HG03571 (cell line): Measurements from ENCODE around the gene MRPS25.
A peak's percentile ranks its signal among the peaks of the same experiment; 100 is the strongest.

Source experiments
- ATAC-seq: cut with Tn5 transposase; IDR thresholded peaks from one replicate; pipeline ENCODE4 v1.9.1; 2021; ENCODE audit not compliant: unreplicated experiment

The MRPS25 gene

GRCh38 chr3:15083252-15083651 is 18.1 kb upstream of the MRPS25 start:
- no peak for ATAC-seq

DNA sequence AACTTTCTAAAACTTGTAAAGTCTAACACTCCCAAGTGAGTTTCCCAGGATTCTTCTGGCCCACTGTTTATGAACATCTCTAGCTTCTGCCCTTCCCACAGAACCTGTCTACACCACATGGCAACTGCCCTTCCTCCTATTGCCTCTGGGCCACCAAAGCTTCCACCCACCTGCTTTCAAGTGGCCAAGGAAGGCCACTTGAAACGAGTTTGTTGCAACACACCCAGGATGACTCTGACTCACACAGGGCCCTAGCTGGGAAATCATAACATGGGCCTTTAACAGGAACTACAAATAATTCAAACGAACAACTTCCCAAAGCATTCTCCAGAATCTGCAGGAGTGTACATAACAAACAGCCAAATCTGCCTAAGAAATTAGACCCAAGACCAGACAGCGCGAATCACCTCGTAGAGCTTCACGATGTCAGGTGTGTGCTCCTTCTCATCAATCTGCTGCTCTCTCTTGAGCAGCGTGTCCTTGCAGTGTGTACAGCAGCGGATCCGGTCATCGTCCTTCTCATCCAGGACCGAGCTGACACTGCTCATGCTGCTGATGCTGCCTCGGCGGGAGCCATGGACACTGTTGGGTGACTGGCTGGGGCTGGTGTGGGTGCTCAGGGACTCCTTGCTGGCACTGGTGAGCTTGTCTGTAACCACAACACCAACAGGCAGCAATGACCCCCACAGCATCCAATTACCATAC is 17.0 kb upstream of the MRPS25 start:
- no peak for ATAC-seq

DNA sequence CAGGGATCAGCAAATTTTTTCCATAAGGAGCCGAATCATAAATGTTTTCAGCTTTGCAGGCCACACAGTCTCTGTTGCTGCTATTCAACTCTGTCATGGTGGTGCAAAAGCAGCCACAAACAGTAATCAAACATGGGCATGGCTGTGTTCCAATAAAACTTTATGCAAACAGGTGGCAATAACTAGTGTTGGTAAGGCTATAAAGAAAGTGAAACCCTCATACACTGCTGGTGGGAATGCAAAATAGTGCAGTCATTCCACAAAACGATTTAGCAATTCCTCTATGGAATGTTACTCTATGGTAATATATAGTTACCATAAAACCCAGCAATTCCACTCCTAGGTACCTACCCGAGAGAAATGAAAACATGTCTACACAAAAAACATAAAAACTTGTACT is 14.0 kb upstream of the MRPS25 start:
- no peak for ATAC-seq

- ATAC-seq = no peak
Measured at GRCh38 chr3:15074500-15074899, 9.4 kb upstream of the MRPS25 start.

- no peak for ATAC-seq
Measured at GRCh38 chr3:15071699-15072098, 6.6 kb upstream of the MRPS25 start.

GRCh38 chr3:15069441-15069840 is 4.3 kb upstream of the MRPS25 start:
- no peak for ATAC-seq

- no peak for ATAC-seq
Measured at GRCh38 chr3:15066467-15066866, 1.4 kb upstream of the MRPS25 start.

DNA sequence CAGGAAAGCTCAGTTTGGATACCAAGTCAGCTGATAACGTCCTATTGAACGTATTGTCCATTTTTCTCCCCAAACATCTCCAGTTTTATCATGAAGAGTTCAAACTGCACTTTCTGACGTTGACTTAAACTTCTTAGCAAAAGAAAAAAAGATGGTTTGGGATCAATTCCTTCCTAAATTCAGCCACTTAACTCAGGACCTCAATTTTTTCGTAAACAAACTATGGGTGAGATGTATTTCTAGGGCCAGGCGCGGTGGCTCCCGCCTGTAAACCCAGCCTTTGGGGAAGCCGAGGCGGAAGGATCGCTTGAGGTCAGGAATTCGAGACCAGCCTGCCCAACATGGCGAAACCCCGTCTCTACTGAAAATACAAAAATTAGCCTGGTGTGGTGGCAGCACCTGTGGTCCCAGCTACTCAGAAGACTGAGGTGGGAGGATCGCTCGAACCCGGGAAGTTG is 464 bp upstream of the MRPS25 start:
- ATAC-seq = no peak

- ATAC-seq = no peak
Measured at GRCh38 chr3:15064299-15064834, 748 bp downstream of the MRPS25 start.

GRCh38 chr3:15063656-15064286 is 1.3 kb downstream of the MRPS25 start:
- no peak for ATAC-seq

DNA sequence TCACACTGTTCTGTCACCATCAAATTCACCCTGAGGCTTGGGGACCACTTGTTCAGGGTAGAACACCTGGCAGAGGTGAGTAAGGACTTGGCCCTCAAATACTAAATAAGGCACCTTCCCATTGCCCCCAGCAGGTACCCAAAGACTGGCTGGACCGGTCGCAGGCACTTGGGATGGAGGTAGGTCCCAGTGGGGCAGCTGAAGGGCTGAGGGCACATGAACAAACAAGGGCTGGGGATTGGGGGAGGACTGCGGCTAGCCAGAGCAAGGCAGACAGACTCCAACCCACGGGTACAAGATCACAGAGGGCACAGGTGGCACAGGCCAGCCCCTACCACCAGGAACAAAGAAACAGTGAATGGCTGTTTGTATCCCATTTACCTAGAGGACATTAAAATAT is 1.9 kb downstream of the MRPS25 start:
- ATAC-seq = no peak

GRCh38 chr3:15060029-15060428 is 5.1 kb downstream of the MRPS25 start:
- ATAC-seq = no peak

DNA sequence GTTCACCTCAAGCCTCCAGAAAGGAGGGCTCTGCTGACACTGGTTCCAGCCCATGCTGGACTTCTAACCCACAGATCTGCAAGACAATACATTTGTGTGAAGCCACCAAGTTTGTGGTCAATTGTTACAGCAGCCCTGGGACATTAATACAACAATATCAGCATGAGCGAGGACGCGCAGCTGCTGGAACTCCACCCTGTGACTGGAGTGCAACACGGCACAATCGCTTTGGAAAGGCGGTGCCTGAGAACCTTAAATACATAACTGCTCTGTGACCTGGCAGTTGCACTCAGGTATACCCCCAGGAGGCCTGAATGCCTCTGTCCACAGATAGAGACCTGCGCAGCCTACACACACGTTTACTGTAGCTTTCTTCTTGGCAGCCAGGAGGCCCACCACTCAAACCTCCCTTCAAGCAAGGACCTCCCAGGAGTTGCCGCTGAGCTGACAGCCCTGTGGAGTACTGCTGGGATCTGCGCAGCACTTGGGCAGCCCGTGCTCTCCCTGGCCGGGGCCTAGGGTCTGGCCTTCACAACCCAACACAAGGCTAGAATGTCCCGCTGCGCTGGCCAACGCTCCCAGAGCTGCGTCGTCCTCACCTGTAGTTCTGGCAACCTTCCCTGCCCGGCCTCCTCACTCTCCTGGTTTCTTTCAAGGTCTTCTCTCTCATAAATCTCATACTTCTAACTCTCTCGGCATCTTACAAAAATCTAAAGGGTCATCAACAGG is 8.3 kb downstream of the MRPS25 start:
- ATAC-seq = no peak

- ATAC-seq = peak; percentile 43
Measured at GRCh38 chr3:15055019-15055557, 10.0 kb downstream of the MRPS25 start.

- ATAC-seq = no peak
Measured at GRCh38 chr3:15053541-15053940, 11.6 kb downstream of the MRPS25 start.

DNA sequence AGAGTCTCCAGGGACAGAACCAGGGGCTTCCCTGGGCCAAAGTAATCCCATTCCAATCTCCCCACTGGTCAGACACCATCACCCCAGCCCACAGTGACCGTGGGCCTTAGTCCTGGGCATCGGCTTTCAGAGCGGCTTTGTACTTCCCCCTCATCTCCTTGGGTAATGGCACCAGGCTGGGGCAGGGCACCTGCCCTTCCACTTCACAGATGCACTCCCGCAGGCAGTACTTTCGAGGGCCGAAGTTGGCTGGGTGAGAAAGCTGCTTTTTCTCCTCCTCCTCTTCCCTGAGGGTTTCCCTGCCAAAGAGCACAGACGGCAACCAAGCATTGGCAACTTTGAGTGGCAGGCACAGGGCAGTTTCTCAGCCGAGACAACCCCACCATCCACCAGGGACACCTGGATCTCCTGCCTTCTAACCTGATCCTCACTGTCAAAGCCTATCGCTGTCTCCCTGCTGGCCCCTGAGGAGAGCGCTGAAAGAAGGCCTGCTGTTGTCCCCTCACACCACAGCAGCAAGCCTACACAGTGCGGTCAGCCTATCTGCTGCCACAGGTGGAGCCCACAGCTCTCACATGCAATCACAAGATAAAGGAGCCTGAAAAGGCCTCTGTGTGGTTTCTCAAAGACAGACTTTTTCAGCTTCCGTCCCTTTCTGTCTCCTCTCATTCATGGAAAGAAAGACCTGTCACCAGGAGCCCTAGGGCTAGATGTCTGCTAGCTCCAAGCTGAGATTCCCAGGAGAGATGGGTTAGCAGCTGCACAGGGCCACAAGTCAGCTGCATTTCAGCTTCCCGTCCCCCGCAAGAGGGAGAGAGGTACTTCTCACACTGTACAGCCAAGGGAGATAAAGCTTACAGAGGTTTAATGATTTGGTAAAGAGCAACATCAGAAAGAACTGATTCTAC is 12.5 kb downstream of the MRPS25 start:
- ATAC-seq = no peak

DNA sequence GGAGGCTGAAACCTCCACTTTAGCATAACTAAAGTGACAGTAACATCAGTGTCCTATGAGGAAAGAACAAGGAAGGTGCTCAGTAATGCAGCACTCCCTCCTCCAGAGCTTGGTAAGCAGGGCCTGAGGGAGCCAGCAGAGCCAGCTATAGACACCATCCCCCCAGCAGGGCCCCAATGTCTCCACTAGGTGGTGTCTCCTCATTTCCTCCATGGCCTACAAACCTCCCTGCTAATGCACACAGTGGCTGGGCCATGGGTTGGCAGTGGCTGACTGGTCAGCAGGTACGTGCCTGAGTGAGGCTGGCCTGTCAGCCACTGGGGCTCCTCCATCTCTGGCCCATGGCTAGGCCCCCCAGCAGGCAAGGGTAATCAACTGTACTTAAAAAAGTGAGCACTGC is 13.6 kb downstream of the MRPS25 start:
- ATAC-seq = peak; percentile 34

- peak; percentile 74 for ATAC-seq
Measured at GRCh38 chr3:15050405-15051092, 14.6 kb downstream of the MRPS25 start.

DNA sequence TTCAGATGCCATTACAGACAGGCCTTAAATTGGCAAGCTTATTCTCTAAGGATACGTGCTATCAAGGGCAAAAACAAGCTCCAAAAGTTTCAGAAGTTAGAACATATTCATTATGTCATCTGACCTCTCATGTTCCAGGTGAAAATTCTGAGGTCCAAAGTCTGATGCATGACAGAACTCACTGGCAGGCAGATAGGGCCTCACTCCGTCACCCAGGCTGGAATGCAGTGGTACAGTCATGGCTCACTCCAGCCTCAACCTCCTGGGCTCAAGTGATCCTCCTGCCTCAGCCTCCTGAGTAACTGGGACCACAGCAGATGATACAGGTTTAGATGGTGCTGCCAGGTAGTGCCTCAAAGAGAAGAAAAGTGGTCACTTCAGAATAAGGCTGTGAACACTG is 15.5 kb downstream of the MRPS25 start:
- ATAC-seq = no peak

- no peak for ATAC-seq
Measured at GRCh38 chr3:15045667-15046066, 19.4 kb downstream of the MRPS25 start.
